Natural killer cell (primary cell): Measurements from ENCODE around the gene CD83. TPM values are rescaled to one million over a fixed set of nuclear protein-coding genes. Genes with fewer than 3 reads are reported as not detected.

ENCODE experiments used
- ATAC-seq, 3 donors: fragments of 150-1000 bp in 2 of 3; fragments of 200-7000 bp in 1 of 3; cut with Tn5 transposase; 1 replicate in 1 of 3; 2 replicates in 2 of 3; pipeline ENCODE4 v1.10.0; 2021; ENCODE audit warnings: mild to moderate bottlenecking in 2 of 3, moderate library complexity in 2 of 3
- DNase-seq, 2 donors: peaks; one replicate each; pipeline versions ENCODE4 v3.0.0 to v3.0.0-alpha.2; 2013 to 2021; ENCODE audit warnings: mixed read lengths in 1 of 2
- H3K27ac ChIP-seq: one replicate; pipeline ENCODE4 v1.5.1; 2013; ENCODE audit warnings: mild to moderate bottlenecking, low read length
- H3K27me3 ChIP-seq: one replicate; pipeline ENCODE4 v1.6.1; 2013; ENCODE audit warnings: low read length; ENCODE audit not compliant: control insufficient read depth, insufficient read depth
- H3K36me3 ChIP-seq: one replicate; pipeline ENCODE4 v1.6.1; 2013; ENCODE audit warnings: low read length; ENCODE audit not compliant: control insufficient read depth, insufficient read depth
- H3K4me1 ChIP-seq: one replicate; pipeline ENCODE4 v1.6.1; 2013; ENCODE audit warnings: low read length; ENCODE audit not compliant: control insufficient read depth, insufficient read depth
- H3K4me3 ChIP-seq: one replicate; pipeline ENCODE4 v1.5.1; 2013; ENCODE audit warnings: low read length
- H3K9me3 ChIP-seq: one replicate; pipeline ENCODE4 v1.6.1; 2013; ENCODE audit warnings: low read length; ENCODE audit not compliant: control insufficient read depth, insufficient read depth
- H3K27ac Mint-ChIP-seq, 2 donors: one replicate each; pipeline ENCODE4 v1.8.0; 2022; ENCODE audit warnings: mild to moderate bottlenecking in 2 of 2, mixed read lengths in 2 of 2, moderate library complexity in 1 of 2
- H3K27me3 Mint-ChIP-seq, 2 donors: one replicate each; pipeline ENCODE4 v1.8.0; 2022; ENCODE audit warnings: low read depth in 2 of 2, mixed read lengths in 2 of 2
- H3K36me3 Mint-ChIP-seq: one replicate; pipeline ENCODE4 v1.8.0; 2022; ENCODE audit warnings: mixed read lengths
- H3K4me1 Mint-ChIP-seq, 2 donors: one replicate each; pipeline ENCODE4 v1.8.0; 2022; ENCODE audit warnings: mixed read lengths in 2 of 2
- H3K4me3 Mint-ChIP-seq: one replicate; pipeline ENCODE4 v1.8.0; 2022; ENCODE audit warnings: mild to moderate bottlenecking, moderate library complexity, mixed read lengths
- H3K9me3 Mint-ChIP-seq, 2 donors: one replicate each; pipeline ENCODE4 v1.8.0; 2022; ENCODE audit warnings: mixed read lengths in 2 of 2
- CTCF ChIP-seq: fragments of 200-600 bp; IDR thresholded peaks from one replicate; pipeline ENCODE4 v1.8.0; 2022; ENCODE audit warnings: antibody characterized with exemption
- WGBS: methylation state at CpG from one replicate; pipeline ENCODE4 v1.1.7; 2013; ENCODE audit warnings: missing lambda C conversion rate; ENCODE audit not compliant: insufficient coverage; 5-methylcytosine and 5-hydroxymethylcytosine counted together
- intact Hi-C: fragments of 100-400 bp; cut with micrococcal nuclease; formaldehyde crosslinking; loops from one replicate; pipeline ENCODE4 v1.14.2; 2022
- total RNA-seq, 4 donors: library from RNA; stranded (reverse); fragments of 120-200 nt in 1 of 4; gene quantifications; one replicate each; pipeline versions ENCODE4 v1.2.3 to v1.2.4, GENCODE V29; 2013 to 2022

Gene CD83
- total RNA-seq, 3 donors from 2014 or later (not counting 1 experiment from before 2014, with no cell fraction given): 54.8 to 110 (median 64.3) TPM

- intact Hi-C loops: no loop called here
- DNase-seq (no peak), ATAC-seq (no peak)
- Mint-ChIP-seq H3K27ac (no peak overlapping the region), H3K9me3 (no peaks in the 10 kb centered on the region), H3K4me1 (peaks cover 0 to 5% of the 10 kb centered on the region in 2 donors), H3K36me3 (no peaks in the 10 kb centered on the region), H3K27me3 (peaks cover 0 to 3% of the 10 kb centered on the region in 2 donors), H3K4me3 (no peak overlapping the region)
- Histone ChIP-seq H3K9me3 (no peaks in the 10 kb centered on the region), H3K36me3 (no peaks in the 10 kb centered on the region), H3K27ac (no peak overlapping the region), H3K4me3 (no peak overlapping the region), H3K4me1 (no peaks in the 10 kb centered on the region), H3K27me3 (no peaks in the 10 kb centered on the region)
- 95% methylated on average over 5 of the region's 5 CpGs for WGBS
- no peak for TF ChIP-seq CTCF
Measured at GRCh38 chr6:14081126-14081525, 36.4 kb upstream of the CD83 start.

- H3K27ac Mint-ChIP-seq: no peak overlapping the region
- H3K4me3 ChIP-seq: no peak overlapping the region
- H3K4me1 ChIP-seq: no peaks in the 10 kb centered on the region
- no peaks in the 10 kb centered on the region for H3K9me3 ChIP-seq
- intact Hi-C loops: no loop called here
- no peak for TF ChIP-seq CTCF
- no peak overlapping the region for H3K27ac ChIP-seq
- 100% methylated on average over 2 of the region's 3 CpGs for WGBS
- no peaks in the 10 kb centered on the region for H3K9me3 Mint-ChIP-seq
- H3K36me3 Mint-ChIP-seq: no peaks in the 10 kb centered on the region
- no peaks in the 10 kb centered on the region for H3K27me3 ChIP-seq
- H3K27me3 Mint-ChIP-seq: peaks cover 3 to 4% of the 10 kb centered on the region in 2 donors
- ATAC-seq (no peak), DNase-seq (no peak)
- H3K4me3 Mint-ChIP-seq: no peak overlapping the region
- no peaks in the 10 kb centered on the region for H3K36me3 ChIP-seq
- no peaks in the 10 kb centered on the region for H3K4me1 Mint-ChIP-seq
Measured at GRCh38 chr6:14082771-14083170, 34.8 kb upstream of the CD83 start.

- TF ChIP-seq CTCF: no peak
- Histone ChIP-seq H3K4me3 (no peak overlapping the region), H3K27me3 (no peaks in the 10 kb centered on the region), H3K27ac (no peak overlapping the region), H3K36me3 (no peaks in the 10 kb centered on the region), H3K9me3 (no peaks in the 10 kb centered on the region), H3K4me1 (no peaks in the 10 kb centered on the region)
- Mint-ChIP-seq H3K9me3 (no peaks in the 10 kb centered on the region), H3K4me1 (no peaks in the 10 kb centered on the region), H3K27me3 (peaks cover 3 to 9% of the 10 kb centered on the region in 2 donors), H3K36me3 (no peaks in the 10 kb centered on the region), H3K4me3 (no peak overlapping the region), H3K27ac (no peak overlapping the region)
- no peak for ATAC-seq
- intact Hi-C loops: no loop called here
- no peak for DNase-seq
- WGBS: 89% methylated on average over 2 of the region's 3 CpGs
Measured at GRCh38 chr6:14083262-14083661, 34.3 kb upstream of the CD83 start.

GRCh38 chr6:14083751-14084150 lies 33.8 kb upstream of the CD83 start:
- ATAC-seq: no peak
- no peak for TF ChIP-seq CTCF
- Mint-ChIP-seq H3K27me3 (peaks cover 8 to 14% of the 10 kb centered on the region in 2 donors), H3K36me3 (no peaks in the 10 kb centered on the region), H3K4me3 (no peak overlapping the region), H3K27ac (no peak overlapping the region), H3K9me3 (no peaks in the 10 kb centered on the region), H3K4me1 (no peaks in the 10 kb centered on the region)
- H3K27me3 ChIP-seq: no peaks in the 10 kb centered on the region
- no peak overlapping the region for H3K27ac ChIP-seq
- no peak for DNase-seq
- 95% methylated on average over 3 of the region's 3 CpGs for WGBS
- H3K9me3 ChIP-seq: no peaks in the 10 kb centered on the region
- no peaks in the 10 kb centered on the region for H3K36me3 ChIP-seq
- intact Hi-C loops: no loop called here
- no peaks in the 10 kb centered on the region for H3K4me1 ChIP-seq
- H3K4me3 ChIP-seq: no peak overlapping the region
